ENCODE results near the gene CFAP126.
"Not testable (repeated sequence)": the region's sequence is repeated elsewhere in the genome, so short reads cannot be mapped to it uniquely, and the experiment has no call there.

Gene CFAP126

GRCh38 chr1:161379071-161379470, 11.4 kb upstream of the CFAP126 start:
- DNase-seq = no peak

- no peak for DNase-seq
Measured at GRCh38 chr1:161378014-161378413, 10.3 kb upstream of the CFAP126 start.

GRCh38 chr1:161374373-161374772, 6.7 kb upstream of the CFAP126 start:
- no peak for DNase-seq

- no peak for DNase-seq
Measured at GRCh38 chr1:161373442-161373841, 5.8 kb upstream of the CFAP126 start.

- no peak for DNase-seq
Measured at GRCh38 chr1:161365207-161365606, 2.5 kb downstream of the CFAP126 start.

- DNase-seq = no peak
Measured at GRCh38 chr1:161364332-161364731, 3.3 kb downstream of the CFAP126 start.

- DNase-seq = no peak
Measured at GRCh38 chr1:161359291-161359690, 8.4 kb downstream of the CFAP126 start.

- DNase-seq = no peak
Measured at GRCh38 chr1:161357073-161357472, 10.6 kb downstream of the CFAP126 start.

- DNase-seq = no peak
Measured at GRCh38 chr1:161351482-161351881, 16.2 kb downstream of the CFAP126 start.

GRCh38 chr1:161350671-161351070, 17.0 kb downstream of the CFAP126 start:
- no peak for DNase-seq

- DNase-seq = no peak
Measured at GRCh38 chr1:161342821-161343220, 24.9 kb downstream of the CFAP126 start.

- no peak for DNase-seq
Measured at GRCh38 chr1:161342177-161342576, 25.5 kb downstream of the CFAP126 start.

GRCh38 chr1:161335796-161336195, 31.9 kb downstream of the CFAP126 start:
- DNase-seq = no peak

GRCh38 chr1:161333166-161333565, 34.5 kb downstream of the CFAP126 start:
- no peak for DNase-seq

- no peak for DNase-seq
Measured at GRCh38 chr1:161330346-161330745, 37.3 kb downstream of the CFAP126 start.

- DNase-seq = no peak
Measured at GRCh38 chr1:161324020-161324419, 43.7 kb downstream of the CFAP126 start.

GRCh38 chr1:161315841-161316674, 51.6 kb downstream of the CFAP126 start:
- DNase-seq = not testable (repeated sequence)

Measured in DMS153 (cell line).